Fibroblast of mammary gland (primary cell): ENCODE measurements around the gene SLC23A2.
A peak's percentile ranks its signal among the peaks of the same experiment; 100 is the strongest.

ENCODE experiments used
- DNase-seq: peaks from one replicate; pipeline ENCODE4 v3.0.0-alpha.2; 2010; ENCODE audit warnings: low read depth
- H3K4me3 ChIP-seq: 2 replicates; pipeline ENCODE4 v1.5.1; 2011; ENCODE audit warnings: low read depth, mild to moderate bottlenecking, low read length, moderate library complexity; ENCODE audit not compliant: control insufficient read depth
- TF ChIP-seq, protein P1 (sequence below): conservative IDR thresholded peaks from 2 replicates; pipeline ENCODE4 v1.5.1; 2011; ENCODE audit warnings: low read depth, low read length, inconsistent platforms; ENCODE audit not compliant: control insufficient read depth, insufficient read depth

The SLC23A2 gene

DNA sequence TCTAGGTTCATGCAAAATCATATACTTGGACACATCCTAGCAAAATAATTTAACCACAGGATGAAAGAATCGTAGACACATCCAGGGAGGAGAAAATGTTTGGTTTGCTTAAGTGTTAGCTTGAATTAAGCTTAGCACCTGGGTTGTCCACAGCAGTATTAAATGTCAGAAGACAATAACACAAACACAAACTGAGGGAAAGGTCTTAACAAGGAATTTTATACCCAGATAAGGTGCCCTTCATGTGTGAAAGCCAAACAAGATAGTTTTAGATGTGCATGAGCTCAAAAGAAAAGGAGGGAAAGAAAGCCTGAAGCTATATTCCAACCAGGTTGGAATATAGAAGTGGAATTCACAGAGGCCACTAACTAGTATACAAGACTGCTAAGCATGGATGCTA, 49.1 kb downstream of the SLC23A2 start:
- TF ChIP-seq, protein P1, sequence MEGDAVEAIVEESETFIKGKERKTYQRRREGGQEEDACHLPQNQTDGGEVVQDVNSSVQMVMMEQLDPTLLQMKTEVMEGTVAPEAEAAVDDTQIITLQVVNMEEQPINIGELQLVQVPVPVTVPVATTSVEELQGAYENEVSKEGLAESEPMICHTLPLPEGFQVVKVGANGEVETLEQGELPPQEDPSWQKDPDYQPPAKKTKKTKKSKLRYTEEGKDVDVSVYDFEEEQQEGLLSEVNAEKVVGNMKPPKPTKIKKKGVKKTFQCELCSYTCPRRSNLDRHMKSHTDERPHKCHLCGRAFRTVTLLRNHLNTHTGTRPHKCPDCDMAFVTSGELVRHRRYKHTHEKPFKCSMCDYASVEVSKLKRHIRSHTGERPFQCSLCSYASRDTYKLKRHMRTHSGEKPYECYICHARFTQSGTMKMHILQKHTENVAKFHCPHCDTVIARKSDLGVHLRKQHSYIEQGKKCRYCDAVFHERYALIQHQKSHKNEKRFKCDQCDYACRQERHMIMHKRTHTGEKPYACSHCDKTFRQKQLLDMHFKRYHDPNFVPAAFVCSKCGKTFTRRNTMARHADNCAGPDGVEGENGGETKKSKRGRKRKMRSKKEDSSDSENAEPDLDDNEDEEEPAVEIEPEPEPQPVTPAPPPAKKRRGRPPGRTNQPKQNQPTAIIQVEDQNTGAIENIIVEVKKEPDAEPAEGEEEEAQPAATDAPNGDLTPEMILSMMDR: no peak
- no peak for DNase-seq
- no peak overlapping the region for H3K4me3 ChIP-seq

DNA sequence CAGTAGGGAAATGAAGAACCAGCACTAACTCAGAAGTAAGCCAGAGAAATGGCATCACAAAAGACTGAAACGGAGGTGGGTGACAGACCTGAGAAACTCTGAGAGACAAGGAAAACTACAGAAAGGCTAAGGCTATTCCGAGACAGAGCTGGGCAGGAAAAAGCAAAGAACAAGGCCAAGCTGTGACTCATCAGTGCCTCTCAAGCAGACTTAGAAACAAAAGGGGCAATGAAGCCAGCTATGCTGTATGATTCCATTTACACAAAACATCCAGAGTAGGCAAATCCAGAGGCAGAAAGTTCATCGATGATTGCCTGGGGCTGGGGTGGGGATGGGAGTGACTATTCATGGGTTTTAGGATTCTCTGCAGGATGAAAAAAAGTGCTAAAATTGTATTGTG, 50.0 kb downstream of the SLC23A2 start:
- TF ChIP-seq, protein P1: no peak
- DNase-seq: peak; percentile 83
- H3K4me3 ChIP-seq: no peak overlapping the region

DNA sequence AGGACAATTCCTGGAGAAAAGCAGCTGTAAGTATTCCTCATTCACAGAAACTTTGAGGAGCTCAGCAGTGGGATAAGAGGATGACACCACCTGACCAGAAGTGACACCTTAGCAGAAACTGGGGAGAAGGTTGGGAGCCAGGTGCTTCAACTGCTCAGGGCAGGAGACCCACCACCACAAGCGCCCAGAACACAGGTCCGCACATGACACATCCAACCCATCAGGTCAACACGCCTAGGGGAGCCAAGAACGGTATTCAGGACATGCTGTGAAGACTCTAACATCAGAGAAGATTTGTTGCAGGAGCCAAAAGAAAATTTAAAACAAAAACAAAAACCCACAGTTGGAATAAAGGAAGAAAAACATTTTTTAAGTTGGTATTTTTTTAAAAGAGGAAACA, 50.5 kb downstream of the SLC23A2 start:
- DNase-seq: no peak
- TF ChIP-seq, protein P1: no peak
- H3K4me3 ChIP-seq: no peak overlapping the region

DNA sequence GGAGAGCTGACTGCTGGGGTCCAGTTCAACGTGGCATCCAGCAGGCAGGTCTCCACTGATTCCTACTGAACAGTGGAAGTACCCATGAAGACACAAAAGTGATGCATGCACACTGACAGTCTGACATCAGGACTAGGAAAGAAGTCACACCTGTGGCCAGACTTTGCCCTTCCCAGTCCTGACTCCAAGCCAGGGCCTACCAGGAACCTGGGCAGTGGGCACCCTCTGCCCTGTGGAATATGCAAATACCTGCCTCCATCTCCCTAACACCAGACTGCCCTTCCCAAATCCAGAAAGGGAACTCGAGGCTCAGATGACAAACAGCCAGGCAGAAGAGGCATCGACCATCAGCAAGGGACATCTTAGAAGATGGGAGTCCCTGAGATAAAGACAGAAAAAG, 50.9 kb downstream of the SLC23A2 start:
- TF ChIP-seq, protein P1: no peak
- DNase-seq: no peak
- no peak overlapping the region for H3K4me3 ChIP-seq

DNA sequence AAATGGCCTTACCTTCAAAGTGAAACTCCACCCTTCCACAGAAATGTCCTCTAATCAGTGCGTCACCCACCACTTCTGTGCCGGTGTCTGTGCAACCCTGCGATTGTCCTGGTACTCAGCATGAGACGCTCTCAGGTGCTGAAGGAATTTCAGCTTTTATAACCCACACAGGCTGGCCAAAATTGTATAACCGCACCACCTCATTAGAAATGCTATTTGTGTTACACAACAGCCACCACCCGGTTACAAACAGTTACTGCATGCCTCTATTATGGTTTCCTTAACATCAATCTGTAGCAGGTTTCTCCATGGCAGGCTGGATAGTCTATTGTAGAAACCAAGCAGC, 51.5 kb downstream of the SLC23A2 start:
- TF ChIP-seq, protein P1: peak; percentile 72
- no peak overlapping the region for H3K4me3 ChIP-seq
- peak; percentile 58 for DNase-seq

DNA sequence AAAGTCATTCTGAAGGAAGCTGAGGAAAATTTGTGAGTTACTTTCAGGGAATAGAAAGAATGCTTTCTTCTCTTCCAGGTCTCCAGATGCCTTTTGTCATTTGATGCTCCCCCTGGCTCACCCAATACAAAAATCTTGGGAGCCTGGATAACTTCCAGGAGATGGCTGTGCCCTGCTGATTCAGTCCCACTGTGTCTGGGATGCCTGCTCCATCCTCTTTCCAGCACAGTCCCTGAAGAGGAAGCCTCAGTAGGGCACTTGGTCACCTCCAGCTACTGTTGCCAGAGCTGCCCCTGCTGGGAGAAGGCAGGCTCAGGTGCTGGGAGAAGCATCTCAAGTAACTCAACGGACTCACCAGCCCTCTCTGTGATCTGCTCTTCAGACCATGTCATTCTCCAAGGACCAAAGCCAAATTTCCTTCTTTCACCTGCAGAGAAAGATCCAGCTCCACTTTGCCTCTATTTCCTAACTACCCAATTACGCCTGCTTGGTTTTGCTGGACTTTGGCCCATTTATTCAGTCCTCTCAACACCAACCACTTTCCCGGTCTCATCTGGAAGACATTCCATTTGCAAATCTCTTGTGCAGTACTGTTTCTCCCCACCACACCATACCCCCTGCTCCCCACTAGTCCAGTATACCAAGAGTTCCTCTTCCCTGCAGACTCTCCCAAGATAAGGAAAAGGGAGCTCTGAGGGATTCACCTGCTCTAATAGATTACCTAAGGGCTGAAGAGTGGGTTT, 53.3 kb downstream of the SLC23A2 start:
- TF ChIP-seq, protein P1: no peak
- DNase-seq: no peak
- H3K4me3 ChIP-seq: no peak overlapping the region

DNA sequence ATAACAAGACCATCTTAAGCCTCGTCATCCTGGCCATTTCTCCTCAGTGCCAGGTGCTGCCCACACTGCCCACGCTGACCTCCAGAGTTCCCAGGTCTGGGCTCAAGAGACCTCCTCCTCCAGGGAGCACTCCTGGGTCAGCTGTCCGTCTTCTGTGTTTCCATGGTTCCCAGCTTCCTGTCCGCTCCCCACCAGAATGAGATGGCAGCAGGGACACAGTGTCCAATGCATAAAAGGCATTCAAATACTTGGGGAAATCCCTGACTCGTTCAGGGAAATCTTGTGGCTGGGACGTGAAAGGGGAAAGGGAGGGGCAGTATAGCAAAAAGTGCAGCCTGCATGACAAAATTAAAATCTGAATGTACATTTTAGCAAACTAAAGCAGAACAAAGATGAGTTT, 54.3 kb downstream of the SLC23A2 start:
- no peak overlapping the region for H3K4me3 ChIP-seq
- DNase-seq: no peak
- TF ChIP-seq, protein P1: no peak
